ENCODE data around the gene MCM9.

The MCM9 gene

DNA sequence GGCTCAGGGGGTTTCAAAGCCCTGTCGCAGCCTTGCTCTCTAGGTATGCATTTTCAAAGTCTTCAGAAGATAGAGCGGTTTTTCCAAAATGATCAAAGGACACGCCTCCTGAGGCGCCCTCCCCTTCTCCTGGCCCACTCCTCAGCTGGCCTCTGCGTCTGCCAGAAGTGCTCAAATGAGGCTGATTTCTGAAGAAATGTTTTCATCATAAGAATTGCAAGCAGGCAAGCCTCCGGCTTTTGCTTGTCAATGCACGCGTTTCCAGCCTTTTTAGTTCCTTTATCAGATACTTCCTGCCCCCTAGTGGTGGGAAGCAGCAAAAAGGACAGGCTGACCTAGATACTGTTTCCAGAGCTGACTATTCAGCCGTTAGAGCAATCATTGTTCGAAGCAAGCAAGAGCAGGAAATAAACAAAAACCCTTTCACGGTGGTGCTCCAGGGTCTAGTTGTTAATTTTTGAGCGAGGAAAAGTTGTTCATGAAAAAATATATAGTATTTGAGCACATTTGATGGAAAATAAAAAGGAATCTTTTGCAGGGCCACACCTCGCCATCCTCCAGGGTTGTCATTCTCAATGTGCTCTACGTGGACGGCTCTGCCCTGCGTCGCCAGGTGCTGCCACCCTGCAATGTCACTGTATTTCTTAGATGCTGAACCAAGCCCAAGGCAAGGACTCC lies 134.4 kb downstream of the MCM9 start:
- Histone ChIP-seq H3K27ac (ENCODE audit: extremely low read depth, low read depth, low read length) (no peak overlapping the region), H3K9me3 (ENCODE audit: control insufficient read depth, insufficient read depth, low read depth, low read length) (no peaks in the 10 kb centered on the region), H3K36me3 (ENCODE audit: control insufficient read depth in 2 of 2, insufficient read depth in 1 of 2, low read length in 2 of 2) (no peaks in the 10 kb centered on the region), H3K4me3 (ENCODE audit: low read depth, low read length) (no peak overlapping the region; the same call in 1 of the 2 replicates), H3K4me1 (ENCODE audit: control insufficient read depth, insufficient read depth, low read length) (no peaks in the 10 kb centered on the region)
- ChIA-PET CTCF (interaction anchor here (0.5 to 3.9 kb wide), 38 partner anchors 8 to 1237 kb away, joined by 3 to 47 read pairs (median 4); no protein-coding TSS in a partner anchor), POLR2A (no interaction called here)
- TF ChIP-seq ZSCAN30 (tag by site-specific recombination; IDR thresholded peaks at IDR 0.05) (0 out of 2 replicates have a peak, but pooled peaks have one; percentile 49), ZNF311 (tag by site-specific recombination; IDR thresholded peaks at IDR 0.05; ENCODE audit: borderline replicate concordance) (no peak), SCRT2 (tag by site-specific recombination; IDR thresholded peaks at IDR 0.05) (no peak), TRIM28 (IDR thresholded peaks at IDR 0.05; ENCODE audit: borderline replicate concordance, low read length) (0 out of 2 replicates have a peak, but pooled peaks have one; percentile 46), SP2 (tag by site-specific recombination; IDR thresholded peaks at IDR 0.05) (no peak), ZFP3 (tag by site-specific recombination; IDR thresholded peaks at IDR 0.05; ENCODE audit: low read depth) (no peak), ZNF658 (tag by site-specific recombination; IDR thresholded peaks at IDR 0.05) (no peak), ZNF747 (tag by site-specific recombination; IDR thresholded peaks at IDR 0.05) (no peak), ZNF132 (tag by site-specific recombination; IDR thresholded peaks at IDR 0.05; ENCODE audit: borderline replicate concordance) (no peak), ZNF670 (tag by site-specific recombination; IDR thresholded peaks at IDR 0.05; ENCODE audit: low read depth) (no peak), PRDM1 (tag by site-specific recombination; IDR thresholded peaks at IDR 0.05) (no peak), ZNF341 (tag by site-specific recombination; IDR thresholded peaks at IDR 0.05; ENCODE audit: low read depth) (no peak), ZNF510 (tag by site-specific recombination; IDR thresholded peaks at IDR 0.05; ENCODE audit: insufficient replicate concordance) (no peak), ZNF660 (tag by site-specific recombination; IDR thresholded peaks at IDR 0.05) (peak; percentile 100), ZNF266 (tag by site-specific recombination; IDR thresholded peaks at IDR 0.05; ENCODE audit: low read depth) (no peak), KLF1 (tag by site-specific recombination; IDR thresholded peaks at IDR 0.05) (no peak), FEZF1 (tag by site-specific recombination; IDR thresholded peaks at IDR 0.05) (no peak), ZNF335 (tag by site-specific recombination; conservative IDR thresholded peaks at IDR 0.05) (peak; percentile 50), OVOL3 (tag by site-specific recombination; IDR thresholded peaks at IDR 0.05) (no peak), ZNF585B (tag by site-specific recombination; IDR thresholded peaks at IDR 0.05) (no peak)
- TF ChIP-seq, protein P1, sequence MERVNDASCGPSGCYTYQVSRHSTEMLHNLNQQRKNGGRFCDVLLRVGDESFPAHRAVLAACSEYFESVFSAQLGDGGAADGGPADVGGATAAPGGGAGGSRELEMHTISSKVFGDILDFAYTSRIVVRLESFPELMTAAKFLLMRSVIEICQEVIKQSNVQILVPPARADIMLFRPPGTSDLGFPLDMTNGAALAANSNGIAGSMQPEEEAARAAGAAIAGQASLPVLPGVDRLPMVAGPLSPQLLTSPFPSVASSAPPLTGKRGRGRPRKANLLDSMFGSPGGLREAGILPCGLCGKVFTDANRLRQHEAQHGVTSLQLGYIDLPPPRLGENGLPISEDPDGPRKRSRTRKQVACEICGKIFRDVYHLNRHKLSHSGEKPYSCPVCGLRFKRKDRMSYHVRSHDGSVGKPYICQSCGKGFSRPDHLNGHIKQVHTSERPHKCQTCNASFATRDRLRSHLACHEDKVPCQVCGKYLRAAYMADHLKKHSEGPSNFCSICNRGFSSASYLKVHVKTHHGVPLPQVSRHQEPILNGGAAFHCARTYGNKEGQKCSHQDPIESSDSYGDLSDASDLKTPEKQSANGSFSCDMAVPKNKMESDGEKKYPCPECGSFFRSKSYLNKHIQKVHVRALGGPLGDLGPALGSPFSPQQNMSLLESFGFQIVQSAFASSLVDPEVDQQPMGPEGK (tag by site-specific recombination; IDR thresholded peaks at IDR 0.05) = no peak
- TF ChIP-seq, protein P2, sequence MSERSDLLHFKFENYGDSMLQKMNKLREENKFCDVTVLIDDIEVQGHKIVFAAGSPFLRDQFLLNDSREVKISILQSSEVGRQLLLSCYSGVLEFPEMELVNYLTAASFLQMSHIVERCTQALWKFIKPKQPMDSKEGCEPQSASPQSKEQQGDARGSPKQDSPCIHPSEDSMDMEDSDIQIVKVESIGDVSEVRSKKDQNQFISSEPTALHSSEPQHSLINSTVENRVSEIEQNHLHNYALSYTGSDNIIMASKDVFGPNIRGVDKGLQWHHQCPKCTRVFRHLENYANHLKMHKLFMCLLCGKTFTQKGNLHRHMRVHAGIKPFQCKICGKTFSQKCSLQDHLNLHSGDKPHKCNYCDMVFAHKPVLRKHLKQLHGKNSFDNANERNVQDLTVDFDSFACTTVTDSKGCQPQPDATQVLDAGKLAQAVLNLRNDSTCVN (tag by site-specific recombination; optimal IDR thresholded peaks at IDR 0.05) = no peak
- TF ChIP-seq, protein P3, sequence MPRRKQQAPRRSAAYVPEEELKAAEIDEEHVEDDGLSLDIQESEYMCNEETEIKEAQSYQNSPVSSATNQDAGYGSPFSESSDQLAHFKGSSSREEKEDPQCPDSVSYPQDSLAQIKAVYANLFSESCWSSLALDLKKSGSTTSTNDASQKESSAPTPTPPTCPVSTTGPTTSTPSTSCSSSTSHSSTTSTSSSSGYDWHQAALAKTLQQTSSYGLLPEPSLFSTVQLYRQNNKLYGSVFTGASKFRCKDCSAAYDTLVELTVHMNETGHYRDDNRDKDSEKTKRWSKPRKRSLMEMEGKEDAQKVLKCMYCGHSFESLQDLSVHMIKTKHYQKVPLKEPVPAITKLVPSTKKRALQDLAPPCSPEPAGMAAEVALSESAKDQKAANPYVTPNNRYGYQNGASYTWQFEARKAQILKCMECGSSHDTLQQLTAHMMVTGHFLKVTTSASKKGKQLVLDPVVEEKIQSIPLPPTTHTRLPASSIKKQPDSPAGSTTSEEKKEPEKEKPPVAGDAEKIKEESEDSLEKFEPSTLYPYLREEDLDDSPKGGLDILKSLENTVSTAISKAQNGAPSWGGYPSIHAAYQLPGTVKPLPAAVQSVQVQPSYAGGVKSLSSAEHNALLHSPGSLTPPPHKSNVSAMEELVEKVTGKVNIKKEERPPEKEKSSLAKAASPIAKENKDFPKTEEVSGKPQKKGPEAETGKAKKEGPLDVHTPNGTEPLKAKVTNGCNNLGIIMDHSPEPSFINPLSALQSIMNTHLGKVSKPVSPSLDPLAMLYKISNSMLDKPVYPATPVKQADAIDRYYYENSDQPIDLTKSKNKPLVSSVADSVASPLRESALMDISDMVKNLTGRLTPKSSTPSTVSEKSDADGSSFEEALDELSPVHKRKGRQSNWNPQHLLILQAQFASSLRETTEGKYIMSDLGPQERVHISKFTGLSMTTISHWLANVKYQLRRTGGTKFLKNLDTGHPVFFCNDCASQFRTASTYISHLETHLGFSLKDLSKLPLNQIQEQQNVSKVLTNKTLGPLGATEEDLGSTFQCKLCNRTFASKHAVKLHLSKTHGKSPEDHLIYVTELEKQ (tag by site-specific recombination; IDR thresholded peaks at IDR 0.05; ENCODE audit: borderline replicate concordance) = no peak
- TF ChIP-seq, protein P4, sequence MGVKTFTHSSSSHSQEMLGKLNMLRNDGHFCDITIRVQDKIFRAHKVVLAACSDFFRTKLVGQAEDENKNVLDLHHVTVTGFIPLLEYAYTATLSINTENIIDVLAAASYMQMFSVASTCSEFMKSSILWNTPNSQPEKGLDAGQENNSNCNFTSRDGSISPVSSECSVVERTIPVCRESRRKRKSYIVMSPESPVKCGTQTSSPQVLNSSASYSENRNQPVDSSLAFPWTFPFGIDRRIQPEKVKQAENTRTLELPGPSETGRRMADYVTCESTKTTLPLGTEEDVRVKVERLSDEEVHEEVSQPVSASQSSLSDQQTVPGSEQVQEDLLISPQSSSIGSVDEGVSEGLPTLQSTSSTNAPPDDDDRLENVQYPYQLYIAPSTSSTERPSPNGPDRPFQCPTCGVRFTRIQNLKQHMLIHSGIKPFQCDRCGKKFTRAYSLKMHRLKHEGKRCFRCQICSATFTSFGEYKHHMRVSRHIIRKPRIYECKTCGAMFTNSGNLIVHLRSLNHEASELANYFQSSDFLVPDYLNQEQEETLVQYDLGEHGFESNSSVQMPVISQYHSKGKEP (tag by site-specific recombination; IDR thresholded peaks at IDR 0.05) = 0 out of 2 replicates have a peak, but pooled peaks have one; percentile 4
- TF ChIP-seq, protein P5, sequence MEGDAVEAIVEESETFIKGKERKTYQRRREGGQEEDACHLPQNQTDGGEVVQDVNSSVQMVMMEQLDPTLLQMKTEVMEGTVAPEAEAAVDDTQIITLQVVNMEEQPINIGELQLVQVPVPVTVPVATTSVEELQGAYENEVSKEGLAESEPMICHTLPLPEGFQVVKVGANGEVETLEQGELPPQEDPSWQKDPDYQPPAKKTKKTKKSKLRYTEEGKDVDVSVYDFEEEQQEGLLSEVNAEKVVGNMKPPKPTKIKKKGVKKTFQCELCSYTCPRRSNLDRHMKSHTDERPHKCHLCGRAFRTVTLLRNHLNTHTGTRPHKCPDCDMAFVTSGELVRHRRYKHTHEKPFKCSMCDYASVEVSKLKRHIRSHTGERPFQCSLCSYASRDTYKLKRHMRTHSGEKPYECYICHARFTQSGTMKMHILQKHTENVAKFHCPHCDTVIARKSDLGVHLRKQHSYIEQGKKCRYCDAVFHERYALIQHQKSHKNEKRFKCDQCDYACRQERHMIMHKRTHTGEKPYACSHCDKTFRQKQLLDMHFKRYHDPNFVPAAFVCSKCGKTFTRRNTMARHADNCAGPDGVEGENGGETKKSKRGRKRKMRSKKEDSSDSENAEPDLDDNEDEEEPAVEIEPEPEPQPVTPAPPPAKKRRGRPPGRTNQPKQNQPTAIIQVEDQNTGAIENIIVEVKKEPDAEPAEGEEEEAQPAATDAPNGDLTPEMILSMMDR (tag by site-specific recombination; IDR thresholded peaks at IDR 0.05) = peak; percentile 74
